HFFc6 (cell line): ENCODE results near the gene DISP3. TPM values are rescaled to one million over a fixed set of nuclear protein-coding genes. Genes with fewer than 3 reads are reported as not detected.

Experiments
- DNase-seq: peaks from one replicate; pipeline ENCODE4 v3.0.0-alpha.2; 2018
- H3K27ac Mint-ChIP-seq: 2 replicates; pipeline ENCODE4 v1.8.0; 2020; ENCODE audit warnings: mild to moderate bottlenecking, mixed read lengths
- H3K27me3 Mint-ChIP-seq: 2 replicates; pipeline ENCODE4 v1.8.0; 2021; ENCODE audit warnings: mild to moderate bottlenecking, moderate library complexity, mixed read lengths; ENCODE audit not compliant: insufficient read depth
- H3K36me3 Mint-ChIP-seq: 2 replicates; pipeline ENCODE4 v1.8.0; 2021; ENCODE audit warnings: low read depth, mixed read lengths
- H3K4me1 Mint-ChIP-seq: 2 replicates; pipeline ENCODE4 v1.8.0; 2020; ENCODE audit warnings: low read depth, mixed read lengths
- H3K4me3 Mint-ChIP-seq: 2 replicates; pipeline ENCODE4 v1.8.0; 2020; ENCODE audit warnings: mild to moderate bottlenecking, moderate library complexity, mixed read lengths
- H3K9me3 Mint-ChIP-seq: 2 replicates; pipeline ENCODE4 v1.8.0; 2020; ENCODE audit warnings: mild to moderate bottlenecking, mixed read lengths
- total RNA-seq, 6 experiments: library from RNA; stranded (reverse); fragmentation: NEBNext Ultra II Directional; extraction: Animal tissue kit (Norgen Biotek cat#: 25700); gene quantifications; 2 replicates in 1 of 6; 3 replicates in 5 of 6; pipeline ENCODE4 v1.2.3, GENCODE V29; 2021
- TF ChIP-seq, protein P1 (sequence below): fragments of 200-600 bp; sonication (generic); IDR thresholded peaks from 2 replicates; pipeline ENCODE4 v1.5.0; 2021; ENCODE audit warnings: antibody characterized with exemption, mild to moderate bottlenecking

DISP3 gene
- total RNA-seq, 6 experiments from 2014 or later, result not detected

DNA sequence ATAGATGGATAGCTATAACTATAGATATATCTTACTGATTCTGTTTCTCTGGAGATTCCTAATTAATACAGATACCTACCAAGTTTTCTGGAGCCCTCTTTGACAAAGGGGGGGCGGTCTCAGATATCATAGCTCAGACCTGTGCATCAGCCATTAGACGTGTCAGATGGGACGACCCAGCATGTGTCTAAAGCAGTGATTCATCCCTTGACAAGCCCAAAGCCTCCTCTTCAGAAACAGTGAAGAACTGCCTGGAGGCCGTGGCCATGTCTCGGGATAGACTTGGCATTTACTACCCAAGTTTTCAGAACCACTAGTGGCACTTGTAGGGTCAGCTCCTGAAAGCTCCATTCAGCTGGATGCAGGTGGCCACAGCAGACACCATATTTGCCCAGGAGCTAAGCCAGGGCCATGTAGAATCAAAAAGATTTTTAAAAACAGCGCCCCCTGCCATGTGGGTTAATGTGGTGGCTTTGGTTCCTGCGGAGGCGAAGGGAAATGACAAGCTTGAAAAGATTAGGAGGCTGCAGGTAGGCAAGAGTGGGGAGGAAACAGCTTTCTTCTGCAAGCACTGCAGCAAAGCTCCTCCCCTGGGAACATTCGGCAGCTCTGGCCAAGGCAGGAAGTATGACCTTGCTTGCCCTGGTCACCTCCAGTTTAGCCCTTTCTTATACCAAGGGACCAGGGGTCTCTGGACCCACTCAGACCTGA, 93.1 kb downstream of the DISP3 start:
- Mint-ChIP-seq H3K36me3 (no peaks in the 10 kb centered on the region), H3K27me3 (peaks cover 38% of the 10 kb centered on the region), H3K27ac (no peak overlapping the region), H3K4me1 (no peaks in the 10 kb centered on the region; the same call in 1 of the 2 replicates), H3K4me3 (no peak overlapping the region), H3K9me3 (no peaks in the 10 kb centered on the region)
- DNase-seq, result no peak
- TF ChIP-seq, protein P1, sequence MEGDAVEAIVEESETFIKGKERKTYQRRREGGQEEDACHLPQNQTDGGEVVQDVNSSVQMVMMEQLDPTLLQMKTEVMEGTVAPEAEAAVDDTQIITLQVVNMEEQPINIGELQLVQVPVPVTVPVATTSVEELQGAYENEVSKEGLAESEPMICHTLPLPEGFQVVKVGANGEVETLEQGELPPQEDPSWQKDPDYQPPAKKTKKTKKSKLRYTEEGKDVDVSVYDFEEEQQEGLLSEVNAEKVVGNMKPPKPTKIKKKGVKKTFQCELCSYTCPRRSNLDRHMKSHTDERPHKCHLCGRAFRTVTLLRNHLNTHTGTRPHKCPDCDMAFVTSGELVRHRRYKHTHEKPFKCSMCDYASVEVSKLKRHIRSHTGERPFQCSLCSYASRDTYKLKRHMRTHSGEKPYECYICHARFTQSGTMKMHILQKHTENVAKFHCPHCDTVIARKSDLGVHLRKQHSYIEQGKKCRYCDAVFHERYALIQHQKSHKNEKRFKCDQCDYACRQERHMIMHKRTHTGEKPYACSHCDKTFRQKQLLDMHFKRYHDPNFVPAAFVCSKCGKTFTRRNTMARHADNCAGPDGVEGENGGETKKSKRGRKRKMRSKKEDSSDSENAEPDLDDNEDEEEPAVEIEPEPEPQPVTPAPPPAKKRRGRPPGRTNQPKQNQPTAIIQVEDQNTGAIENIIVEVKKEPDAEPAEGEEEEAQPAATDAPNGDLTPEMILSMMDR, result peak; percentile 64

DNA sequence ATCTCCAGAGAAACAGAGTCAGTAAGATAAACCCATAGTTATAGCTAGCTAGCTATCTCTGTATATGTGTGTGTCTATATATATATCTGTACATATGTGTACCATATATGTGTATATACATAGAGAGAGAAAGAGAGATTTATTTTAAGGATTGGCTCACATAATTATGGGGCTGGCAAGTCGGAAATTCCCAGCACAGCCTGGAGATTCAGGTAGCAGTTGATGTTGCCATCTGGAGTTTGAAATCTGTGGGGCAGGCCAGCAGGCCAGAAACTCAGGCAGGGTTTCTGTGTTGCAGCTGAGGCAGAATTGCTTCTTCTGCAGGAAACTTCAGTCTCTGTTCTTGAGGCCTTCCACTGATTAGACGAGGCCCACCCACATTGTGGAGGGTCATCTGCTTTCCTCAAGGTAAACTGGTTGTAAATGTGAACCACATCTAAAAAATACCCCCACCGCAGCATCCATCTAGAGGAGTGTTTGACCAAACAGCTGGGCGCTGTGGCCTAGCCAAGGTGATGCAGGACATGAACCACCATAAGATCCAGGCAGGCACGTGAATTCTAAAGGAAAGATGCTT, 94.2 kb downstream of the DISP3 start:
- Mint-ChIP-seq H3K4me3 (no peak overlapping the region), H3K36me3 (no peaks in the 10 kb centered on the region), H3K4me1 (no peaks in the 10 kb centered on the region; the same call in 1 of the 2 replicates), H3K27ac (no peak overlapping the region), H3K27me3 (peaks cover 38% of the 10 kb centered on the region), H3K9me3 (no peaks in the 10 kb centered on the region)
- TF ChIP-seq, protein P1, result no peak
- DNase-seq, result no peak

GRCh38 chr1:11575553-11575952, 96.6 kb downstream of the DISP3 start:
- no peaks in the 10 kb centered on the region for H3K4me1 Mint-ChIP-seq
- H3K4me3 Mint-ChIP-seq, result no peak overlapping the region
- H3K9me3 Mint-ChIP-seq, result no peaks in the 10 kb centered on the region
- no peak for DNase-seq
- no peak overlapping the region for H3K27ac Mint-ChIP-seq
- H3K36me3 Mint-ChIP-seq, result no peaks in the 10 kb centered on the region
- H3K27me3 Mint-ChIP-seq, result peaks cover 30% of the 10 kb centered on the region
- TF ChIP-seq, protein P1, result no peak

GRCh38 chr1:11576109-11576875, 97.3 kb downstream of the DISP3 start:
- no peak overlapping the region for H3K27ac Mint-ChIP-seq
- no peak overlapping the region for H3K4me3 Mint-ChIP-seq
- peaks cover 28% of the 10 kb centered on the region for H3K27me3 Mint-ChIP-seq
- H3K4me1 Mint-ChIP-seq, result no peaks in the 10 kb centered on the region
- TF ChIP-seq, protein P1, result no peak
- H3K9me3 Mint-ChIP-seq, result no peaks in the 10 kb centered on the region
- H3K36me3 Mint-ChIP-seq, result no peaks in the 10 kb centered on the region
- no peak for DNase-seq

DNA sequence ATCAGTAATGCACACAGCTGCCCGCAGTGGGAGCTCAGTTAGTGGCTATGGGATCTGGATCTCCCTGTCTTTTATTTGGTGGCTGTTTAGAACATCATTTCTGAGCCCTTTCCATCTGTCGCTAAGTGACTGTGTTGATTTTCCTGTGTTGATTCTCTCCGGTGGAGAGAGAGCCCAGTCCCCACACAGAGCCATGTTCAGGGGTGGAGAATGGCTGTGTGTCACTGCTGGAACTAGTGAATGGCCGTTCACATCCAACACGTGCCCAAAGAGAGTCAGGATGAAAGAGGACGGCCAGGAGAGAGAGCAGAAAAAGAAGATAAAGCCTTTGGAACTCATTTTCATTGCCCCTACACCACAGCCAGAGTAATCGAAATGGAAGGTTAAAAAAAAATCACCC, 99.0 kb downstream of the DISP3 start:
- peaks cover 34% of the 10 kb centered on the region for H3K27me3 Mint-ChIP-seq

More for the DNA sequence above, 99.0 kb downstream of the DISP3 start:
- H3K9me3 Mint-ChIP-seq, result no peaks in the 10 kb centered on the region
- H3K4me3 Mint-ChIP-seq, result no peak overlapping the region
- H3K27ac Mint-ChIP-seq, result no peak overlapping the region
- DNase-seq, result no peak
- H3K4me1 Mint-ChIP-seq, result no peaks in the 10 kb centered on the region
- H3K36me3 Mint-ChIP-seq, result no peaks in the 10 kb centered on the region
- TF ChIP-seq, protein P1, result no peak
